Activated T-helper 9 cell treated with anti-CD3 and anti-CD28 coated beads, Interleukin-2, amount 50 U/mL, for 16 hours (primary cell): ENCODE measurements around the gene BACH2.

Experiments used
- DNase-seq: peaks from one replicate; pipeline ENCODE4 v3.0.0-alpha.2; 2020; ENCODE audit warnings: low read depth

Gene BACH2

DNA sequence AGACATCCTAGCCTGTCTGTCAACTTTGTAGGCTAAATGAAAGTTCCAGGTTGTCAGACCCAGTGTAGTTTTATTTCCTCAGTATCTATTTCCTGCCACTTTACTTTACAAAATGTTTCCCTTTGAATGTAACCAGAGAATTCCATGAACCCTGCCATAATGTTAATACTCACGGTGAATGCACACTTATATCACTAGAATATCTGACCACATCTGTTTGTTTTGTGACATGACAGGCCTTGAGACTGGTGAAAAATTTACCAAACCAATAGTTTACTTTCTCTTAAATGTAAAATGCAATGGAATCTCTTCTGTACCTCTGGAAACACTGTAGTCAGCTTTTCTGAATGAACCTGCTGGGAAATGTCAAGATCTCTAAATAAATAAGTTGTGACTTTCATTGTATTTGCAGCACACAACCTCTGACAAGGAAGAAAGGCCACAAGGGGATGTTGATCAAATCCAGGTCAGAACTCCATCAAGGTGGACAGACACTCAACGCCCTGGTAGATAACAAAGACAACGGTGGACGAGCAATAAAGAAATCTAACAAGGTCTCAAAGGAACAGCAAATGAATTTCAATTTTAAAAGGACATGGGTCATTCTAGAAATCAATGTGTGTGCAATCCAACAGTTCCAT, 59.2 kb downstream of the BACH2 start:
- no peak for DNase-seq

DNA sequence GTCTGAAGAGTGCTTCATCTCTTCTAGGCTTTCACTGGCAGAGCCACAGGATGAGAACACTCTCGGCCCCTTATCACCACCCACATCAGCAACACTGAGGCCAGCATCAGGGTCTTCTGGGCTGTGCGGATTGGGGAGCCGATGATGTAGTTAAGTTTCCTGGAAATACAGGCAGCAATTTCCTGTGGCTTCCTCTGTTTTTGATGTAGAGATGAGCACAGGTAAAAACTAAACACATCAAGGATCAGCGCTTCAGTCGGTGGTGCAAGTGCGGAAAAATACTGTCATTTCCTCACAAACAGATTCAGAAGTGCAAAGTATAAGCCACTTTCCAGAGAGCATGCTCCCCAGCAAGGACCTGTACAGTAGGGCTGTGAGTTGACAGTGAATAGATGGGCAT, 62.6 kb downstream of the BACH2 start:
- DNase-seq = peak; percentile 45

DNA sequence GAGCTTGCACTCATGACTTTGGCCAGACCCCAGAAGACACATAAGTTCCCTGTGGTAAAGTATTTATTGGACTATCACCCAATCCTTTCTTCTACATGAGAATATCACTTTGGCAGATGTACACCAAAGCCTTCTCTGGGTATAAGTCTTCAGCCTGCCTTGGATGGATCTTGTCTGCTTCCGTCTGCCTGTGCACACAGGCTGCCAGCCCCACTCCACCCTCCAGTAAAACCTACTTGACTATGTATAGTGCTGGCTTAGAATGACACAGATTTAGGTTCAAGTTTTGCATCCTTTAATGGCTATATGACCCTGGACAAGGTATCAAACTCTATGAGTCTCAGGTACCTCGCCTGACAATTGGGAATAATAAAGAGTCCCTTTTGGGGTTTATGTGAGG, 63.4 kb downstream of the BACH2 start:
- no peak for DNase-seq

DNA sequence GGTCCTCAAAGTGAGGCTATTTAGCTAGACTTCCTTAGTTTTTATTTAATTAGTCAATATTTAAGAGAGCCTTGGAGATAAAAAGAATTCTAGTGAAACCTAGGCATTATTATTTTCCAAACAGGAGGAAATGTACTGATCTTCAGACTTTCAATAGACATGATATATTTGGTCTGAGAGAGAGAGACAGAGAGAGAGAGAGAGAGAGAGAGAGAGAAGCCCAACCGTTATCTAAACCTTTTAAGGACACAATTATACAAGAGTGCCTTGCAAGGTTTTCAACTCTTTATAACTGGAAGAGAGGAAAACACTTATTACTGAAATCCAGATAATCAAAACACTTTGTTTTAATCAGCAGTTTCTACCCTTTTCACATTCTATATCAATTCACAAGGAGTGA, 64.8 kb downstream of the BACH2 start:
- no peak for DNase-seq

DNA sequence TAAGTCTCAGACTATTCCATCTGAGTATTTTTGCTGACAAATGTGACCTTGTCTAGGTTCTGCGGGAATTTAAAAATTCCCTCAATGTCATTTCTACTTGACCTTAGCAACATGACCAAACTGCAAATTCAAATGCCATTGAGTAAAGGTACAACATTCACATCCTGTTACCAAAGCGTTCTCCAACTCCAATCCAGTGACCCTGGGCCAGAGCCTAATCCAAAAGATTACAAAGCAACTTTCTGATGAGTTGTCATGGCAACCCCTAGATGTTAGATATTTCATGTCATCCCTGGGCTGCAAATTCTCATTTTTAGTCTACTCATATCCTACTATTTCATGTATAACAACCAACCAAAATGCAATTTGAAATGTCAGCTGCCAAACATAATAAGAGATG, 65.3 kb downstream of the BACH2 start:
- no peak for DNase-seq

DNA sequence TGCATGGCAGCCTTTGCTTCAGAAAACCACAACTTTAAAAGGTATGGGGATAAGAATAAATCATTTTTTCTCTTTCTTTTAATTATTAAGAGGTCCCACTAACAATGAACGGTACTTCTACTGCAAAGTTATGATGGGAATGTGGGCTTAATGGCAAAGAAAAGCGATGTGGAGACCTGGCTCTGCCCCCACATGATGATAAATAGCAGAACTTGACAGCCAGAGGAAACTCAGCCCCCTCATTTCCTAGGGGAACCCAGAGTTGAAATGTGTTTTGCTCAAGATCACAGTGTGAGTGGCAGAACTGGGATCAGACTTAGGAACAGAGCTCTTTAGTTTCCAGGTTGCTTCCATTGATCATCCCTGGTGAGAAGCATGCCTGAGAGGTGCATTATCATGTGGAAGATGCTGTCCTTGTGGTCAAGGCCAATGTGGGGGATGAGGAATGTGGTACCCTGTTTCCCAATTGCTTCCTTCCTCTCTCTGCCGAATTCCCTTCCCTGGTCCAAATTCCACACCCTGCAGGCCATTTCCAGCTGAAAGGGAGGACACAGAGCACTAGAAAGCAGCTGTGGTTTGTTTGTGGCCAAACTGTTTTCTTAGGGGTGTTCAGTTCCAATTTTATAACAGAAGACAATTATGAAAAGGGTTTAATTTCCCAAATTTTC, 66.0 kb downstream of the BACH2 start:
- DNase-seq = no peak

DNA sequence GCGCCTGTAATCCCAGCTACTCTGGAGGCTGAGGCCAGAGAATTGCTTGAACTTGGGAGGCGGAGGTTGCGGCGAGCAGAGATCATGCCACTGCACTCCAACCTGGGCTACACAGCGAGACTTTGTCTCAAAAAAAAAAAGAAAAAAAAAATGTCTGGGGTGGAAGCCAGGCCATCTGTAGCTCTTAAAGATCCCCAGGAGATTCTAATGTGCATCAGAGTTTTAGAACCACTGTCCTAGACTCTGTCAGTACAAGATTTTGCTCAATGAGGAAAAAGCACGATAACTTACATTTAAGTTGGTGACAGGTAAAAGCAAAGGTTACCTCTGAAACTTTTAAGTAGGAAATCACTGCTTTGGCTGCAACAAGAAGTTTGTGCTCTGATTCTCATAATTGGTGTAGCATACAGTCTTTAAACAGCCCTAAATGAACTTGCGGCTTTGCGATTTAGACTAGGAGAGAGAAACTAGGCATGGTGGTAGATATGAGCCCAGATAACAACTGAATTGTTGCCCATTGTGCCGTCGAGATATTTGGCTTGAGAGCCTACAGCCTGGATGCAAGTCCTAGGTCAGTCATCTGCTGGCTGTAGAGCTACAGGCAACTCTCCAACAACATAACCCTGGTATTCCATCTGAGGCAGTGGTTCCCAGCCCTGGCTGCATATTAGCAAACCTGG, 67.2 kb downstream of the BACH2 start:
- no peak for DNase-seq

DNA sequence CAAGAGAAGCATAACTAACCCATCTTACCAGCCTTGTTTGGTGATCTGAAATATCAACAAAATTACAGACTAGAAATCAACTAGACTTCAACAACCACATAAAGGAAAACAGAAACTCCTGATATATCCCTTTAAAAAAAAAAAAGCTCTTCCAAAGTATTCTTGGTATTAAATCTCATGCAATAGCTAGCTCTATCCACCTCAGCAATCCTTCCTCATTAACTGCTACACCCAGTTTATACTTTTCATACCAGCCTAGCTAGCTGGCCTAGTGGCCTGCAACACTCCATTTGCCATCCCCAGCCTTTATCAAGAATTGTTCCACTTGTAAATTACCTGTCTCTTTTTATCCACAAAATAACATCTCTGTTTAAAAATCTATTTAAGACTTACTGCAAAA, 69.0 kb downstream of the BACH2 start:
- DNase-seq = no peak

DNA sequence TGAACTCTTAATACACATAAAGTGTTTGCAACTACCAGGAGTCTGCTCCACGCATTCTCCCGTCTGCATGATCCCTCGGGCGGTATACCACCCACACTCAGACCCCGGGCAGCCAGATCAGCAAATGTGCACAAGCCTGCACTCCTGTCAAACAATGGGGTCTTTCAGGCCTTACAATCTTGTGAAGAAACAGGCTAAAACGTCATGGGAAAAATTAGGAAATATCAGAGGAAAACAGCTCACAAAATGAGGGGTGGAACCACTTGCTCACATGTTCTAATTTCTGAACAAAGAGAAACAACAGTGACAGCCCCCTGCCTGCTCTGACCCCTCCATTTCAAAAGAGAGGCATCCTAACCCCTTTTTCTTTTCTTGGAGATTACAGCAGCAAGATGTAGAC, 69.4 kb downstream of the BACH2 start:
- DNase-seq = no peak

DNA sequence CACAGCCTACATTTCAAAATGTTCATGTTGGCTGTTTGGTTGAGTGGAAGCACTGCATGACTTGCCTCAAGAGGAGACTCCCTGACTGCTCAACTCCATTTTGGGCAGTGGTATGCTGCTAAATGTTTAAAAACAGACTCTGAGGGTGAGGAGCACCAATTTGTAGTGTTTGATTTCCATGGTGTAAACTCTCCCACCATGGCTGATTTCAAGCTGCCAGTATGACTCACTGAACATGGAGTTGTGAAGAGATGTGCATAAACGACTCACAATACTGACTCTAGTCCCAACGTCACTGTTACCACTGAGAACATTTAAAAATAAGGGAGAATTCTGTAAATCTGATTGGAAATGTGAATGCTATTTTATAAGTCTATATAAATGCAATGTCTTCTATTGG, 70.4 kb downstream of the BACH2 start:
- DNase-seq = no peak

DNA sequence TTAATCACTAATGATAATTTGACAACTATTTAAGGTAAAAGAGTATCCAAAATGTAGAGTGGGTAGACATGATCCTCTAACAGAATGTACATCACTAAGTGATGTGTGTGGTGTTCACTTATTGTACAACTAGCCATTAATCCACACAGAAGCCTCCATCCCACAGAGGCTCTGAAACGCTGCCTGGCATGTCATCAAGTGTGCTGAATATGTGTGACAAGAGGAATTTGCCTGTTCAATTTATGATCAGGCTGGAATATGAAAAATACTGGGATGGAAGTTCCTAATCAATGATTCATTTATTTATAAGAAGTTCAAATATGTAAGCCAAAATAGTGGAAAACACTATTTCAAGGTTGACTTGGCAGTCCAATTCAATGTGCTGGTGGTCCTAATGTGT, 72.4 kb downstream of the BACH2 start:
- DNase-seq = no peak

DNA sequence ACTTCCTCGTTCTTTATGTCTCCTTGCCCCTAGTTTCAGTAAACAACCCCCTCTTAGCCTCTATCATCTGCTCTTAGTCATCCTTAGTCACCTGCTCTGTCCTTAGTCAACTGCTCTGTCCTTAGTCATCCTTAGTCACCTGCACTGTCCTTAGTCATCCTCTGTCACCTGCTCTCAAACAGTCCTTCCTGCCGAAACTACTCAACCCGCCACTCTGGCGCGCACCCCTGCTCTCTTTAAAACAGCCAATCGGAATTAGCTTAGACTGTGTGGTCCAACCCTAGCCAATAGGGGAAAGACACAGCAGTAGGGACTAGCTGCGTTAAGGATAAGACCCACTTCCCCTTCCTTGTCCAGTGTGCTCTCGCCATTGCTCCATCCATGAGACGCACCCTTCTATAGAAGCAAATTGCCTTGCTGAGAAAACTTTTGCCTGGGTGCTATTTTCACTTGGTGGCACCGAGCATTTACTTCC, 73.9 kb downstream of the BACH2 start:
- DNase-seq = no peak

DNA sequence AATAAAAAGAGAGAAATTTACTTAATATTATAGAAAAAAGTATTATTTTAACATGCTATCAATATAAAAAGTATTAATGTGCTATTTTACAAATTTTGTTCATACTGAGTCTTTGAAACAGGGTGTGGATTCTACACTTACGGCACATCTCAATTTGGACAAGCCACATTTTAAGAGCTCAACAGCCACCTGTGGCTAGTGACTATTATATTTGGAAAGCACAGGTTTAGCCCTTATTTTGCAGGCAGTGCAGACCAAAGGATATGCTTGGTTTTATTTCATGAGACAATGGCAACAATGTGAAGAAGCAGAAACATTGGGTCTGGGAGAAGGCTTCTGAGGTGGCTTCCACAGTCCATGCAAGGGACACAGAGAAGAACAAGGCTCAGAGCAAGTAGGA, 74.6 kb downstream of the BACH2 start:
- no peak for DNase-seq

DNA sequence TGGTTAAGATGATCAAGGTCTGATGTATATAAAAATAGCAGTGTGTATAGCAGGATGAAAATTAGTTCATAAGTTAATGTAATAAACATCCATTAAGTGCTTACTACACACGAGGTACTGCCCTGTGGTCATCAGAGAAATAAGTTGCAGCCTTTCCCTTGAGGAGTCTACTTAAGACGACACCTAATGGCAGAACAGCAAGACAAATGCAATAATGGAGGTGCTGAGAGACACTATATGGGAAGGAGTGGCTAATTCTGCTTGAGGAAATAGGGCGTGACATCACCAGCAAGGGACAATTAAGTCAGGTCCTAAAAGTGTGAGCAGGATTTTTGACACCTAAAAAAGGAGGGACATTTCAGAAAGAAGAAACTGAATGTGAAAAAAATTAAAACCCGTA, 75.2 kb downstream of the BACH2 start:
- DNase-seq = no peak

DNA sequence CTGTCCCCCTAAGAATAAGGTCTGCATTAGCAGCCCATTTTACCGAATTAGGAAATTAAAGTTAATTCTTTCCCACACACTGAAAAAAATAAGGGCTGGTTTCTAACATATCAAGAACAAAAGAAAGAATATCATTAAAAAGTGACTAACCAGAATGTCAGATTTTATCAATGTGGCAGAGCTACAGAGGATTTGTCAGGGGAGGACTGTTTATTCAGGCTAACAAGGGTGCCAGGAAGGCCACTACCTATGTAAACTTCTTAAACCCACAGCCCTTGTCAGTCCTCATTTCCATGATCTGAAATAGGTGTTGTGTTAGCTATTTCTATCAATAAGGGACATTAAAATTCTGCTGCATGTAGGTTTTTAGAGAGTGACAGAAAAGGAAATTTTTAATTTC, 76.4 kb downstream of the BACH2 start:
- DNase-seq = no peak

DNA sequence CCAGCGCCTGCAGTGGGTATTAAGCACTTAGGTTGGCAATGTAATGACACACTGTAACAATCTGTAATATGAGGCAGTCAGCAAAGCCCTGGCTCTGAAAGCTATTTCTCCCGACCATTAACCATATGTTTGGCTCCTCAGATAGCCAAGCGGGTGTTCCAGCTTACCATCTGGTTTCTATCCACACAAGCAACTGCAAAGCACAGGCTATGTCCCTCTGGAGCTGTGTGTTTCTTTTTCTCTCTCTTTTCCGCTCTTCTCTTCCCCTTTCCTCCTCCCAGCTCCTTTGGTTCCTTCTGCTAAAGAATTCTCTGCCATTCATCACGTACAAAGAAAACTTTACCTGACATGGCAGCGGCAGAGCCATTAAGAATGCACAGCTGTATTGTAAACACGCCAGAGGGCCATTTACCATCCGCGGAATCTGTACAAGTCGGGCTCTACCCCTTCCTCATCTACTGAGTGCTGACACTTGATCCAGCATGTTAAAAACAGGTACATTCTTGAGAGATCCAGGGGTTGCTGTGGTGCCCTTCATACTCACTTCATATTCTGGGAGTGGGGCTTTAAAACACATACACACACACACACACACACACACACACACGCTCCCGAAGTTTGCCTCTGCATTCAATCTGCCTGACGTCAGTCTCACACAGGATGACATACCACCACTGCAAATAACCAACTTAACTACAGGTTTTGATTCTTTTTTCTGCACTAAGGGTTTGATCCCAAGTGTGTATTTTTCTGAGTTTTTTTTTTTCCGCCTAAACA, 77.2 kb downstream of the BACH2 start:
- no peak for DNase-seq

DNA sequence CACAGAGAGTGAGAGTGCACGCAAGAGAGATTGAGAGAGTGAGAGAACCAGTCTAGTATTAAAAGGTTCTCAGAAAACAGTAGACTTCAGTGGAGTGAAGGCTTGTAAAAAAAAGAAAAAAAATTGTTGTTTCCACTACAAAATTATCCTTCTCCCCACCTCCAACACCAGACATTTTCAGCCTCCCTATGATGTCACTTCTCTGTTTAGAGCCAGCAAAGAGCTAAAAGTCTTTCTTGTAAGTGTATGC, 77.8 kb downstream of the BACH2 start:
- no peak for DNase-seq

DNA sequence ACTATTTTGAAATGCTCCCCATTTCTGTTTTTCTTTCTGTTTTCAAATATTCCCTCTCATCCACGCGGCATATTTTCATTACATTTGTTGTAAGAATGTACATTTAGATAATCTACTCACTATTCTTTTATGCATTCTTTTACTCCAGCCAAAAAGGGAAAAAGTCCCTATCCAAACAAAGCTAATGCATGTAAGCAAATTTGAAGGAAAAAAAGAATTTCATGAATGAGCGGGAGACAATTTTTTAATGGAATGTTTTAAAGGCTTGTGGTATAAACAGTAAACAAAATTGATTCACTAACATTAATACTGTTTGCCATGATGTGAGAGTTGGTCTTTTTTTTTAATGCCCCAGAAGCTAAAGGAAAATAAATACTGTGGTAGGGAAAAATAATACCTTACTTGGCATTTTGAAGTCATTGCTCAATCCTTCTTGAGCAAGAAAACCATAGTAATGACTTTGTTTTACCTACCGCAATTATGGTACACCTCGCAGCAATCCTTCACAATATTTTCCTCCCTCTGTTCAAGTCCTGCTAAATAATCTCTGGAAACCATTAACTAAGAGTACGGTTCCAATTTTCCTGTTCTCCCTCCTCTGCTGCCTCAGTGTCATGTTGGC, 79.0 kb downstream of the BACH2 start:
- no peak for DNase-seq

DNA sequence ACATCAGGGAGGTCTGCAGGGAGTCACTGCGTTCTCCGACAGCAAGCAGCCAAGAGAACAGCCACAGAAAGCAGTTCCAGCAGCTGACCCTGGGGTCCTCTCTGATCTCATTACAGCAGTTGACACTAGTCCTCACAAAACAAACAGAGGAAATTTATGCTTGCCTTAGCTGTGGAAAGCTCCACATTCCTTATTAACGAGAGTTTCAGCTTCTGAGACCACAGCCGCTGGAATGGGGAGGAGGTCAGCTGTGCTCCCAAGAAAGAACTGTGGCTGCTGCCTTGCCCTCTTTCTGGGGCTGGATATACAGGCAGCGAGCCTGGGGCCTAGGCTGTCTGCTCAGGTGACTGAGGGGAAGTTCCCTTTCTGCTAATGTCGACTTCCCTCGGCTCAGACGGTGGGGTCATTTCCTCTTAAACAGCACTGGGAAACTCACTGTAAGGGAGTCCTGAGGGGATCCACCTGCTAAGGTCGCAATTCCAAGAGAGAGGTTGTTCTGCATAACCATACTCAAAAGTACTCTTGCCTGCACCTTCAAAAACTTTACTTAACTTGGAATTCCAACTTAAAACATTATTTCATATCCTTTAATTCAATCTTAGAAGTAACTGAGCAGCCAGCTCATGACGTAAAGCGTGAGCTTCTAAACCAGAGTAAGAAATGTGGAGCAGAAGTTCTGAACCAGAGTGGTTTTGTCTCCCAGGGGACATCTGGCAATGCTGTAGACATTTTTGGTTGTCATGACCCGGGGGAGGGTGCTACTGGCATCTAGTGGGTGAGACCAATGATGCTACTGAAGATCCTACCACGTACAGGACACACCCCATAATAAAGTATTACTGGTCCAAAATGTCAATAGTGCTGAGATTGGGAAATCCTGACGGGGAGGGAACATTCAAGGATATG, 80.3 kb downstream of the BACH2 start:
- no peak for DNase-seq

DNA sequence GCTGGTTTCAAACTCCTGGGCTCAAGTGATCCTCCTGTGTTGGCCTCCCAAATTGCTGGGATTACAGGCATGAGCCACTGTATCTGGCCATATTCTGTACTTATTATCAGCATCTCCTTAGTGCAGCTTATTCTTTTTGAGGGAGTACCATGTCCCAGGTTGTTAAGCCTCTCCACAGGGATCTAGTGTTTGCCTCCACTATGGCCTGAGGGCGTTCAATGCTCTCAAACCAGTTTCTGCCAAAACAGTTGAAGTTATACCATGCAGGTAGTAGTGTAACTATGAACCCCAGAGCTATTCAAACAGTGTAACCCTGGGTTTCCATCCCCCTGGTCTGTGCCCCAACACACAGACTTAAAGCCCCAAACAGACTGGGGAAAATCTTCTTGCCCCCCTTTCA, 81.7 kb downstream of the BACH2 start:
- no peak for DNase-seq

DNA sequence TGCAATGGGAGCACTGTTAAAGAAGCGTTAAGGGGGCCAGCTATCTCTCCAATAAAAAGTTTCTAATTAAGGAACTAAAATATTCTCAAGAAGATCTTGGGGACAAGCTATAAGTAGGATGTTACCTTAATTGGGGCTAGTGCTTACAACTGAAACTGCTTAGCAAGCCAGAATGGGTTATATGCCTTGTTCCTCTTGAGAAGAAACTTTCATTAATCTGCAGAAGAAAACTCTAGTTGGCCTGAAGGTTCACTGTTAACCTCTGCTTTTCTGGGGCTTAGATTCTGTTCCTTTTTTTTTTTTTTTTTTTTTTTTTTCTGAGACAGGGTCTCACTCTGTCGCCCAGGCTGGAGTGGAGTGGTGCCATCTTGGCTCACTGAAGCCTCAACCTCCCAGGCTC, 82.2 kb downstream of the BACH2 start:
- DNase-seq = no peak

DNA sequence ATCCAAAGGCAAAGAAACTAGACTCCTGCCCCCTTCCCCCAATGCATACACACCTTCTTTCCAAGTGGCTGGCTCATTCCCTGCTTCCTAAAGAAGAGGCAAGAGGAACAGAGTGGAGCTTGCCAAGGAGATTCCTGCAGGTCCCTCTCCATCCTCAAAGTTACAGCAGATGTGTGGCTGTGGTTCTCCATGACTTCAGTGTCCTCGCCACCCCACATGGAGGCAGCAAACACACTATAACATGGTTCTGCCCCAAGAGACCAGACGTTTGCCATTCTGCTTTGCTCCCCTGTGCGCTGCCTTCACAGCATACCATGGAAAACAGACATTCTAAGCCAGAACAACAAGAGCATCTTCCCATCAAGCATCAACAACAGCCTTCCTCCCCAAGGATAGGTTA, 84.4 kb downstream of the BACH2 start:
- DNase-seq = no peak
